ENCODE measurements around the gene FOCAD.

- TF ChIP-seq EP300 (IDR thresholded peaks at IDR 0.05) (no peak), CTCF (IDR thresholded peaks at IDR 0.05) (no peak), POLR2A (IDR thresholded peaks at IDR 0.05) (no peak)
Measured at GRCh38 chr9:20702570-20702969, 18.5 kb downstream of the FOCAD start.

Data from stomach (tissue), 4 donors.